Endothelial cell of umbilical vein (primary cell): Measurements from ENCODE around the gene MLX.

Experiments
- EZH2 ChIP-seq: IDR thresholded peaks from 2 replicates; pipeline ENCODE4 v1.6.1; 2012; ENCODE audit warnings: borderline replicate concordance, low read depth, mild to moderate bottlenecking, moderate library complexity, low read length, inconsistent platforms; ENCODE audit not compliant: severe bottlenecking
- GATA2 ChIP-seq: IDR thresholded peaks from 2 replicates; pipeline ENCODE4 v1.7.0; 2011; ENCODE audit warnings: low read depth, mild to moderate bottlenecking, moderate library complexity, mixed read lengths, low read length; ENCODE audit not compliant: insufficient read length, insufficient read depth
- MYC ChIP-seq: IDR thresholded peaks from one replicate; pipeline ENCODE4 v1.6.1; 2011; ENCODE audit warnings: mild to moderate bottlenecking, low read depth, low read length
- POLR2A ChIP-seq: IDR thresholded peaks from 2 replicates; pipeline ENCODE4 v1.6.1; 2012; ENCODE audit warnings: low read depth, mild to moderate bottlenecking, control low read depth, low read length
- POLR2AphosphoS5 ChIP-seq: IDR thresholded peaks from 2 replicates; pipeline ENCODE4 v1.6.1; 2012; ENCODE audit warnings: low read depth, mild to moderate bottlenecking, control low read depth, low read length, moderate library complexity; ENCODE audit not compliant: insufficient read depth
- TF ChIP-seq, protein P1 (sequence below), 2 donors: IDR thresholded peaks; 1 replicate in 1 of 2; 2 replicates in 1 of 2; pipeline ENCODE4 v1.5.1; 2011; ENCODE audit warnings: low read length in 2 of 2, mild to moderate bottlenecking in 2 of 2, moderate library complexity in 2 of 2, control low read depth in 1 of 2, inconsistent platforms in 1 of 2, low read depth in 1 of 2; ENCODE audit not compliant: insufficient read depth in 1 of 2; ENCODE audit errors: extremely low read depth in 1 of 2
- TF ChIP-seq, protein P2 (sequence below): IDR thresholded peaks from 2 replicates; pipeline ENCODE4 v1.6.1; 2011; ENCODE audit not compliant: insufficient read depth, insufficient read length

- TF ChIP-seq POLR2AphosphoS5: no peak
- TF ChIP-seq, protein P1, sequence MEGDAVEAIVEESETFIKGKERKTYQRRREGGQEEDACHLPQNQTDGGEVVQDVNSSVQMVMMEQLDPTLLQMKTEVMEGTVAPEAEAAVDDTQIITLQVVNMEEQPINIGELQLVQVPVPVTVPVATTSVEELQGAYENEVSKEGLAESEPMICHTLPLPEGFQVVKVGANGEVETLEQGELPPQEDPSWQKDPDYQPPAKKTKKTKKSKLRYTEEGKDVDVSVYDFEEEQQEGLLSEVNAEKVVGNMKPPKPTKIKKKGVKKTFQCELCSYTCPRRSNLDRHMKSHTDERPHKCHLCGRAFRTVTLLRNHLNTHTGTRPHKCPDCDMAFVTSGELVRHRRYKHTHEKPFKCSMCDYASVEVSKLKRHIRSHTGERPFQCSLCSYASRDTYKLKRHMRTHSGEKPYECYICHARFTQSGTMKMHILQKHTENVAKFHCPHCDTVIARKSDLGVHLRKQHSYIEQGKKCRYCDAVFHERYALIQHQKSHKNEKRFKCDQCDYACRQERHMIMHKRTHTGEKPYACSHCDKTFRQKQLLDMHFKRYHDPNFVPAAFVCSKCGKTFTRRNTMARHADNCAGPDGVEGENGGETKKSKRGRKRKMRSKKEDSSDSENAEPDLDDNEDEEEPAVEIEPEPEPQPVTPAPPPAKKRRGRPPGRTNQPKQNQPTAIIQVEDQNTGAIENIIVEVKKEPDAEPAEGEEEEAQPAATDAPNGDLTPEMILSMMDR (IDR thresholded peaks at IDR 0.05; ENCODE audit: extremely low read depth in 1 of 2, insufficient read depth in 1 of 2, low read depth in 1 of 2, low read length in 2 of 2): no peak
- no peak for TF ChIP-seq MYC
- no peak for TF ChIP-seq POLR2A
- TF ChIP-seq, protein P2, sequence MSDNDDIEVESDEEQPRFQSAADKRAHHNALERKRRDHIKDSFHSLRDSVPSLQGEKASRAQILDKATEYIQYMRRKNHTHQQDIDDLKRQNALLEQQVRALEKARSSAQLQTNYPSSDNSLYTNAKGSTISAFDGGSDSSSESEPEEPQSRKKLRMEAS: no peak
- no peak for TF ChIP-seq GATA2
- no peak for TF ChIP-seq EZH2
Observed at GRCh38 chr17:42548993-42549755, 17.7 kb upstream of the MLX start.
